ENCODE data around the gene ACR.

The ACR gene

DNA sequence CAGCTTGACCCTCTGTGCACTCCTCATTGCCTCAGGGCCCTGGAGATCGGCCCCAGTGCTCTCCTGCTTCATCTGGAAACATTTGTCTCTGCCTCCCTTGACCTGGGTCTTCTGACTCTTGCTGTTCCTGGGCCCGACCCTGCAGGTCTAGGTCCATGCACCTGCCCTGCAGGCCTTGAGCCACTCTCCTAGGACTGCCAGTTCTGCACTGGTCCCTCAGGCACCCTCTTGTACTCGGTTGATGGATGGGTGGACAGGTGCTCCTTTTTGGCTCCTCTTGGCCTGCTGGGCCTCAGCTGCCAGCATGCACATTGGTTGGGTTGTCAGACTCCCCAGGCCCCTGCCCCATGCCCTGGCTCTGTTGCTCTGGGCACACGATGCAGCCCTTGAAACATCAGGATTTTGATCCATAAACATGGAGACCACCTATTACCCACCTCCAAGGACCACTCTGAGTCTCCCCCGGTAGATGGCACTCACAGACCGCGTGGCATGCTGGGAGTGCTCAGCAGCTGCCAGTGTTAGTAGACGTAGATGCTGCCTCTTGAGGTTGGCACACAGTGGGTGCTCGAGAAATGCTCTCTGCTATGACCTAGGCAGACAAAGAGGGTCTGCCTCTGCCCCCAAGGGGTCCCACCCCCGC is 20.2 kb upstream of the ACR start:
- no peak for DNase-seq

- no peak for DNase-seq
Observed at GRCh38 chr22:50718352-50718709, 19.7 kb upstream of the ACR start.

- DNase-seq = no peak
Observed at GRCh38 chr22:50719814-50720300, 18.1 kb upstream of the ACR start.

GRCh38 chr22:50720301-50721256 is 17.4 kb upstream of the ACR start:
- DNase-seq = no peak

GRCh38 chr22:50721257-50721844 is 16.7 kb upstream of the ACR start:
- DNase-seq = no peak

GRCh38 chr22:50722048-50722701 is 15.8 kb upstream of the ACR start:
- DNase-seq = no peak

GRCh38 chr22:50722716-50723428 is 15.1 kb upstream of the ACR start:
- DNase-seq = no peak

DNA sequence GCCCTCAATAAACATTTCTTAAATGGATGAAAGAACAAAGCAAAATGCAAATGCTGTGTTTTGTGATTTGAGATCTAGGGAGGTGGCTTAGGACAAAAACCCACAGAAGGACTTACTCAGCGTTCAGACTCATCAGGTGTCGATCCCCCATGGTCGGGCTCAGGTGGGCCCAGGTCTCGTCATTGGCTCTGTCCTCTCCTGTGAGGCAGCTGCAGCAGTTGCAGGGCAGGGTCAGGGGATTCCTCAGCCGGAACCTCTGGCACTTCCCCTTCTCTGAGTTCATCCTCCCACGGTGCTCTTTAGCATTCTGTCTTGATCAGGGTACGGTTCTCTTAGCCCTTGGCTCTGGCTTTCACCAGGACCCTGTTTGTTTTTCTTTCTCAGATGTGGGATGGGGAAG is 14.0 kb upstream of the ACR start:
- DNase-seq = no peak

DNA sequence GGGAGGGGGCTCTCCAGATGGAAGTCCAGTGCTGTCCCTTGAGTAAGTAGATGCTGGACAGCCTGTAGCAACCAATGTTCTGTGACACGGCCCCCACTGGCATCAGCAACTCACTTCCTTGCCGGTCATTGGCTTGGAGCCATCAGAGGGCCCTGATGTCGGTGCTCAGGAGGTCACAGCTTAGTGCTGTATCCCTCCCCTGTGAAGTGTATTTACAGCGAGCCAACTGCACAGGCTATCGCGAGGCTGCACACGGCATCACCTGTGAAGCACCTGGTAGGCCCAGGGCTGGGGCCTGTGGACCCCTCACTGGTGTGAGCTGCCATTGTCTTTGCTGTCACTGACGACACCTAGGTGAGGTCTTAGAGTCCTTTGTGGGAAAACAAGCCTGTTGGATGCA is 13.4 kb upstream of the ACR start:
- peak; percentile 6 for DNase-seq

DNA sequence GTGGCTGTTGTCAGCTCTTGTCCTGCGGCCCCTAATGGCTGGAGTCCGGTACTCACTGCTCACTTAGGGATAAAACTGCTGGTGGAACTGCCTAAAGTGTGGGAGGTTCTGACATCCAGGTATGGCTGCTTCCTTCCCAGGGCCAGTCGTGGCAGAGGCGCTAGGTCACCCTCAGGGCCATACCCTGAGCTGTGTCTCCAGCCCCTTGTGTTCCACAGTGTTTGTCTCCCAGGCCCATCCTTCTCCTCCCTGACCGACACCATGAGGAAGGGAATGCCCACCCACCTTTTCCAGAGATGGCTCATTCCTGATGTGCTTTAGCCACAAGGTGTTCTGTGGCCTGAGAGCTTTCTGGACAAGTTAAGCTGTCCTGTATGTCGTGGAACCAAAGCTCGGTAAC is 12.4 kb upstream of the ACR start:
- DNase-seq = no peak

- DNase-seq = no peak
Observed at GRCh38 chr22:50726643-50727340, 11.2 kb upstream of the ACR start.

GRCh38 chr22:50727678-50728522 is 10.1 kb upstream of the ACR start:
- no peak for DNase-seq

- DNase-seq = no peak
Observed at GRCh38 chr22:50728523-50728931, 9.5 kb upstream of the ACR start.

GRCh38 chr22:50729391-50730012 is 8.5 kb upstream of the ACR start:
- DNase-seq = peak; percentile 0

DNA sequence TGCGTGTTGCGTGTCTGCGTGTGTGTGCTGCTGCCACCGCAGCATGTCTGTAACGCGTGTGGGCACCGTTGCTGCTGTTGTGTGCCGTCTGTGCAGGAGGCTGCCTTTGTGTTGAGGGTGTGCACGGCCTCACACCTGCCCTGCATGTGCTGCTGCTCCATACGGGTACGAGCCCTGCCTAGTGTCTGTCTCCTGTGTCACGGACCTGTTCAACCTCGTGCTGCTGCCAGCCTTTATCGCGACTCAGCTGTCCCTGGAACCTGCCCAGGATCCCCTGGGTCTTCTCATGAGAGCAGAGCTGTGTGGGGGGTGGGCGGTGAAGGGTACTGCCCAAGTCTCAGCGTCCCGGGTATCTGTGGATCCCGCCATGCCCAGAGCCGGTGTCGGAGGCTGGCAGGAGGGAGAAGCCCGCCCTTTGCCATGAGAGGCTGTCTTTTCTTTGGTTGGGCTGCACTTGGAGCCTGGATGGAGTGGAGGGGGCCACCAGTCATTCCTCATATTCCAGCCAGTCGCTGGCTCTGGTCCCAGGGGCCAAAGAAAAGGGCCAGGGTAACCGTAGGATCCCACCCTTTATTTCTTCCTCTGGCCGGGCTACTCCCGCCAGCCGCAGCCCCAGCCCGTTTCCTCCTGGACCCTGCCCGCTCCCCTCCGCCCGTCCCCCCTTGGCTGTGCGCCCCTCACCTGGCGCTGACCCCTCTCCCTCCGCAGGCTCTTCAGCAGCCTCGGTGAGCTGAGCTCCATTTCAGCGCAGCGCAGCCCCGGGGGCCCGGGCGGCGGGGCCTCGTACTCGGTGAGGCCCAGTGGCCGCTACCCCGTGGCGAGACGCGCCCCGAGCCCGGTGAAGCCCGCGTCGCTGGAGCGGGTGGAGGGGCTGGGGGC is 7.8 kb upstream of the ACR start:
- no peak for DNase-seq

- no peak for DNase-seq
Observed at GRCh38 chr22:50730941-50731661, 6.9 kb upstream of the ACR start.

DNA sequence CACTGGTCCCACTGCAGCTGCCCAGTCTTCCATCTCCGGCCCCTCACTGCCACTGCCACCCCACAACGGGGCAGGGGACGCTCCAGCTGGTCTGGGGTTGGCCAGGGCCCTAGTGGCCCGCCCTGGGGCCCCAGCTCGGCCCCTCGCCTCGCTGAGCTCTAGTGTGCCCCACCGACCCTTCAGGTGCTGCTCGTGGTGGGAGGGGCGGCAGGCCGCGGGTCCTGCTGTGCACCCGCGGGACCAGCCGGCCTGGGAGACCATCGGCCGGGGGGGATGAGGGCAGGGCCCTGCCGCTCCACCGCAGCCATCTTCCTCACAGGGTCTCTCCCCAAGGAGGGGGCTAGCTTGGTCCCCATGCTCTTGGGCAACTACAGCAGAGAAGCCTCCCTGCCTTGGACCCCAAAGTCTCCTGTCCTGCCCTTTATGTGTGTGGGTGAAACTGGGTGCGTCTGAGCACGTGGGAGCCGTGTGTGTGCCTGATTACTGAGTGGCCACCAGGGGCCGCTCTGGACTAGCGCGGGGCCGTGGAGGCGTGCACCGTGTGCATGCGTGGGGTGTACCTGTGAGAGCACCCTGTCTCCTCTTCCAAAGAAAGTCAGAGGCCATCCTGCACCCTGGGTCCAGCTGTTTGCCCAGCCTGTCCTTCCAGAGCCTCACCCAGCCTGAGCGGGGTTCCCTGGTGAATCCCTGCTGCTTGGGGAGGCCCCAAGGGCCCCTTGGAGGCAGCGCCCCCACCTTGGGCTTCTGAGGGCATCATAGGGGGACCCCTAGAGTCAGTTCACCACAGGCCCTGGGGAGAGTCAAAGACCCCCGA is 6.0 kb upstream of the ACR start:
- DNase-seq = no peak

GRCh38 chr22:50732681-50733080 is 5.3 kb upstream of the ACR start:
- no peak for DNase-seq
